ENCODE results near the gene NWD2. TPM values are rescaled to one million over a fixed set of nuclear protein-coding genes. Genes with fewer than 3 reads are reported as not detected.

NWD2 gene
- polyA plus RNA-seq, 3 donors, result not detected

GRCh38 chr4:37461801-37462200, 217.3 kb downstream of the NWD2 start:
- Histone ChIP-seq H3K79me2 (ENCODE audit: insufficient read depth, low read length) (no peaks in the 10 kb centered on the region), H3K9me3 (replicated peaks in 1 of 2; ENCODE audit: control insufficient read depth in 1 of 2, insufficient read depth in 1 of 2, low read length in 2 of 2) (no peaks in the 10 kb centered on the region), H3K27ac (ENCODE audit: low read depth in 1 of 2, low read length in 2 of 2) (no peak overlapping the region), H4K20me1 (ENCODE audit: insufficient read depth, low read length) (no peaks in the 10 kb centered on the region), H3K9ac (ENCODE audit: insufficient read depth, low read length, poor library complexity, severe bottlenecking) (no peak overlapping the region), H3K4me2 (replicated peaks; ENCODE audit: extremely low read depth, low read length, poor library complexity, severe bottlenecking) (no peak overlapping the region), H3K27me3 (ENCODE audit: control insufficient read depth in 2 of 2, insufficient read depth in 2 of 2, low read length in 2 of 2) (peaks cover 3 to 8% of the 10 kb centered on the region in 2 donors), H3K4me1 (ENCODE audit: control insufficient read depth in 1 of 2, insufficient read depth in 2 of 2, low read length in 2 of 2) (no peaks in the 10 kb centered on the region), H3K4me3 (replicated peaks in 1 of 3; ENCODE audit: low read depth in 2 of 3, low read length in 3 of 3) (no peak overlapping the region), H3K36me3 (replicated peaks in 1 of 2; ENCODE audit: control insufficient read depth in 1 of 2, insufficient read depth in 2 of 2, low read length in 2 of 2) (no peaks in the 10 kb centered on the region), H2AFZ (ENCODE audit: insufficient read depth, low read depth, low read length, poor library complexity, severe bottlenecking) (no peak overlapping the region)
- Mint-ChIP-seq H3K9me3 (peaks cover 0 to 3% (median 0%) of the 10 kb centered on the region in 7 donors), H3K4me3 (no peak overlapping the region), H3K36me3 (no peaks in the 10 kb centered on the region), H3K27me3 (ENCODE audit: low read depth in 3 of 3) (peaks cover 7 to 20% (median 13%) of the 10 kb centered on the region in 3 donors), H3K4me1 (no peaks in the 10 kb centered on the region), H3K27ac (no peak overlapping the region)
- intact Hi-C loops (cut with micrococcal nuclease), result no loop called here
- no peak for TF ChIP-seq CTCF (IDR thresholded peaks at IDR 0.05)
- DNase-seq, result no peak
- WGBS (ENCODE audit: insufficient coverage), result 100% methylated on average over 1 of the region's 1 CpG

- Histone ChIP-seq H4K20me1 (ENCODE audit: insufficient read depth, low read length) (no peaks in the 10 kb centered on the region), H3K79me2 (ENCODE audit: insufficient read depth, low read length) (no peaks in the 10 kb centered on the region), H3K4me3 (replicated peaks in 1 of 3; ENCODE audit: low read depth in 2 of 3, low read length in 3 of 3) (no peak overlapping the region), H3K27ac (ENCODE audit: low read depth in 1 of 2, low read length in 2 of 2) (no peak overlapping the region), H3K9ac (ENCODE audit: insufficient read depth, low read length, poor library complexity, severe bottlenecking) (no peak overlapping the region), H3K36me3 (replicated peaks in 1 of 2; ENCODE audit: control insufficient read depth in 1 of 2, insufficient read depth in 2 of 2, low read length in 2 of 2) (no peaks in the 10 kb centered on the region), H3K9me3 (replicated peaks in 1 of 2; ENCODE audit: control insufficient read depth in 1 of 2, insufficient read depth in 1 of 2, low read length in 2 of 2) (no peaks in the 10 kb centered on the region), H3K4me2 (replicated peaks; ENCODE audit: extremely low read depth, low read length, poor library complexity, severe bottlenecking) (no peak overlapping the region), H2AFZ (ENCODE audit: insufficient read depth, low read depth, low read length, poor library complexity, severe bottlenecking) (no peak overlapping the region), H3K4me1 (ENCODE audit: control insufficient read depth in 1 of 2, insufficient read depth in 2 of 2, low read length in 2 of 2) (no peaks in the 10 kb centered on the region), H3K27me3 (ENCODE audit: control insufficient read depth in 2 of 2, insufficient read depth in 2 of 2, low read length in 2 of 2) (no peaks in the 10 kb centered on the region)
- H3K4me3 Mint-ChIP-seq, result no peak overlapping the region
- DNase-seq, result no peak
- H3K4me1 Mint-ChIP-seq, result no peaks in the 10 kb centered on the region
- H3K9me3 Mint-ChIP-seq, result peaks cover 0 to 3% (median 0%) of the 10 kb centered on the region in 7 donors
- H3K27me3 Mint-ChIP-seq (ENCODE audit: low read depth in 3 of 3), result peaks cover 4 to 12% (median 7%) of the 10 kb centered on the region in 3 donors
- intact Hi-C loops (cut with micrococcal nuclease), result no loop called here
- no peak for TF ChIP-seq CTCF (IDR thresholded peaks at IDR 0.05)
- no peaks in the 10 kb centered on the region for H3K36me3 Mint-ChIP-seq
- WGBS (ENCODE audit: insufficient coverage), result 89% methylated on average over 1 of the region's 5 CpGs
- no peak overlapping the region for H3K27ac Mint-ChIP-seq
These were observed 218.7 kb downstream of the NWD2 start for GRCh38 chr4:37463033-37463856.
